NCI-H748 treated with DMSO at 0.1 percent for 48 hours (cell line): ENCODE data around the gene PTPN1.

Experiments
- DNase-seq: peaks from one replicate; lab custom pipeline; 2025; lab: John Stamatoyannopoulos, UW

PTPN1 gene

GRCh38 chr20:50577175-50578018 is 67.2 kb downstream of the PTPN1 start:
- no peak for DNase-seq

DNA sequence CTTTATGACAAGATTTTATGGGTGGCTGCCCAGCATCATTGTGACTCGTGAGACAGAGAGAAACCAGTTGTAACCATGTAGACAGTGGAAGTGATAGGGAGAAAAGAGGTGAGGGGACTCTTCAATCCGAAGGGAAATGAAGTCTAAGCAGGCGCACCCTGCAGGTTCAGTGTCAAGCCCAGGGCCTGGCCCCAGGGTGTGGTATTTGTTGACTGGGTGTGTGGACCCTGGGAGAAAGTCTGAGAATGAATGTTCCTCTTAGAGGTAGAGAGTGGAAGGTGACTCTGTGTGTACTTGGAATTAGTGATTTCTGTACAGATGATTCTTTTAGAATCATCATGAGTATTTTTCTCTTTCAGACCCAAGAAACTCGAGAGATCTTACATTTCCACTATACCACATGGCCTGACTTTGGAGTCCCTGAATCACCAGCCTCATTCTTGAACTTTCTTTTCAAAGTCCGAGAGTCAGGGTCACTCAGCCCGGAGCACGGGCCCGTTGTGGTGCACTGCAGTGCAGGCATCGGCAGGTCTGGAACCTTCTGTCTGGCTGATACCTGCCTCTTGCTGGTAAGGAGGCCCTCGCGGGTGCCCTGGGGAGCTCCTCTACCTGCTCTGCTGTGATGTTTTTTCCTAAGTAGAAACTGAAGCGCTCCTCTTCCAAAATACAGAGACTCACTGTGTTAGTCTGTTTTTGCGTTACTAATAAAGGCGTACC is 68.0 kb downstream of the PTPN1 start:
- no peak for DNase-seq

DNA sequence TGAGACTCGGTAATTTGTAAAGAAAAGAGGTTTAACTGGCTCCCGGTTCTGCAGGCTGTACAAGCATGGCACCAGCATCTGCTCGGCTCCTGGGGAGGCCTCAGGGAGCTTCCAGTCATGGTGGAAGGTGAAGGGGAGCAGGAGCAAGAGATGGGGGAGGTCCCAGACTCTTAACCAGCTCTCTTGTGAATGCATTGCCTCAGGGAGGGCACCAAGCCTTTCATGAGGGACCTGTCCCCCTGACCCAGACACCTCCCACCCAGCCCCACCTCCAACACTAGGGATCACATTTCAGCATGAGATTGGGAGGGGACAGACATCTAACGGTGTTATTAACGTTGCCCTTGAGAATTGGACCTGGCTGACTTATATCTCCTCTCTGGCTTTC is 68.6 kb downstream of the PTPN1 start:
- no peak for DNase-seq

GRCh38 chr20:50579511-50579910 is 69.3 kb downstream of the PTPN1 start:
- no peak for DNase-seq

- DNase-seq: no peak
Measured at GRCh38 chr20:50580016-50580747, 70.0 kb downstream of the PTPN1 start.

GRCh38 chr20:50580842-50581544 is 70.8 kb downstream of the PTPN1 start:
- no peak for DNase-seq

- no peak for DNase-seq
Measured at GRCh38 chr20:50582092-50582491, 71.9 kb downstream of the PTPN1 start.

GRCh38 chr20:50582591-50583234 is 72.5 kb downstream of the PTPN1 start:
- no peak for DNase-seq

DNA sequence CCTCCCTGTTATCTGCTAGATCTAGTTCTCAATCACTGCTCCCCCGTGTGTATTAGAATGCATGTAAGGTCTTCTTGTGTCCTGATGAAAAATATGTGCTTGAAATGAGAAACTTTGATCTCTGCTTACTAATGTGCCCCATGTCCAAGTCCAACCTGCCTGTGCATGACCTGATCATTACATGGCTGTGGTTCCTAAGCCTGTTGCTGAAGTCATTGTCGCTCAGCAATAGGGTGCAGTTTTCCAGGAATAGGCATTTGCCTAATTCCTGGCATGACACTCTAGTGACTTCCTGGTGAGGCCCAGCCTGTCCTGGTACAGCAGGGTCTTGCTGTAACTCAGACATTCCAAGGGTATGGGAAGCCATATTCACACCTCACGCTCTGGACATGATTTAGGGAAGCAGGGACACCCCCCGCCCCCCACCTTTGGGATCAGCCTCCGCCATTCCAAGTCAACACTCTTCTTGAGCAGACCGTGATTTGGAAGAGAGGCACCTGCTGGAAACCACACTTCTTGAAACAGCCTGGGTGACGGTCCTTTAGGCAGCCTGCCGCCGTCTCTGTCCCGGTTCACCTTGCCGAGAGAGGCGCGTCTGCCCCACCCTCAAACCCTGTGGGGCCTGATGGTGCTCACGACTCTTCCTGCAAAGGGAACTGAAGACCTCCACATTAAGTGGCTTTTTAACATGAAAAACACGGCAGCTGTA is 73.4 kb downstream of the PTPN1 start:
- DNase-seq: no peak

DNA sequence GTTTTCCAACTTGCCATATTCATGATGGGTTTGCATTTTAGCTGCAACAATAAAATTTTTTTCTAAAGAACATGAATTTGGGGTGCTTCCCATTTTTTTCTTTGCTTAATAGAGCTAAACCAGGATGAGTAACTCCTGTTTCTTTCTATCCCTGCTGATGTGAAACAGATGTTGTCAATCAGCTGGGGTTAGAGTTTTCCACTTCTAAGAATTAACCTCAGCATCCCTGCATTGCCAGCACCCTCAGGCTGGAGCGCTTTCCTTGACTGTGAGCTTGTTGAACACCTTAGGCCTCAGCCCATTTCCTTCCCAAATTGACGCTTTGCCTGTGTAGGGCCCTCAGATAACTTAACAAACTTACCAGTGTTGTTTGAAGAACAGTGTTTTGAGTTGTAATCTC is 74.5 kb downstream of the PTPN1 start:
- DNase-seq: no peak

- no peak for DNase-seq
Measured at GRCh38 chr20:50585214-50585613, 75.0 kb downstream of the PTPN1 start.

- DNase-seq: no peak
Measured at GRCh38 chr20:50585678-50586077, 75.5 kb downstream of the PTPN1 start.

- no peak for DNase-seq
Measured at GRCh38 chr20:50586531-50587232, 76.5 kb downstream of the PTPN1 start.

DNA sequence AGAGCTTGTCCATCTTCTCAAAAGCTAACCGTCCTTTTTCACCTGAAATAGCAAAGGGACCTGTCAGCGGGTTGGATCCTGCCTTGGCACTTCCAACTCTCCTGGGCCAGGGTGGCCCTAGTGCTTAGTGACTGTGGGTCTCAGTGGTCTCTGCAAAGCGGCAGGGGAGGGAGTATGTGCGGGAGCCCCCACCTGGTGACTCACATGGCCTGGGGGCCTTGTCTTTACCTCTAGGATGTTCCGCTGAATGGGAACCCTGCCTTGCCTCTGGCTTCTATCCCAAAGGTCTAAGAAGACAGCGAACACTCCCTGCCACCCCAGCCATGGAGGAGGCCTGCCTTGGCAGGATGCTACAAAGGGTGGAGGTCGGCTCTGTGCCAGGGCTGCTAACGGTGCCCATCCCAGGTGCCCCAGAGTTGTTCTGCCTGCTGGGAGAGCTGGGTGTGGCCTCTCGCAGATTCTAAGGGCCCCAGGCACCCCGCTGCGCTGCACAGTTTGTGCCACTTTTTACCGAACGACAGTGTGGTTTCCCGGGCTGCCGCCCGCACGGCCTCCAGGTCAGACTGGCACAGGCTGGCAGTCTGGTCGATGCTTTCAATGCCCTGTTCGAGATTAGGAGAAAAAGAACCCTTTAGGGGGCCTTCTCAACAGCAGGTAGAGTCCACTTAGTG is 77.2 kb downstream of the PTPN1 start:
- no peak for DNase-seq

DNA sequence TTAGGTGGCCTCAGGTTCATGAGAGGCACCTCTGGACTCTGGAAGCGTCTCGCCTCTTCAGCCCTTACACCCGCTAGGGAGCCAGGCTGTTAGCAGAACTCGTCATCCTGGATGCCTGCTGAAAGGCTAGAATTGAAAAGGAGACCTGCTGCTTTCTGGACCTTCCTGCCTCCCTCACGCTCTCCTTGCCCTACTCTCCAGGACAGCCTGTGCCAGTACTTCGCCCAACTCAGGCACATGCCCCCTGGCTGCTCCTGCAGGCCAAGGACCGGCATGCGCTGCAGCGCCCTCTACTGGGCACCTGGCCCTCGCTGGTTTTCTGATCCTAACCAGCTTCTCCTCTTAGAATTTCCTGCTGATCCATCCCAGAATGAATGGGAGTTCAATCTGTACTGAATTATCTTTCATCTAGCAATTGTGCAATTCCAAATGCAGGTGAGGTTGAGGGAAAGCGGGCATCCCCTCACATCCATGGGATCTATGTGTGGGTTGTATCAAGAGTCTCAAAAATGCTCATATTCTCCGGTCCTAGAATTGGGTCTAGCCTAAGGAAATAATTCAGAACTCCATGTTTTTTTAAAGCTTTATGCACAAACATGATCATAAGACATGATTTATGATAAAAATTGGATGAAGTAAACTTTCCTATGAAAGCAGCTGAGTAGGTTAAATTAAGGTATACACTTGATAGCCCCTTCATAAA is 78.0 kb downstream of the PTPN1 start:
- DNase-seq: no peak

GRCh38 chr20:50589548-50590347 is 79.6 kb downstream of the PTPN1 start:
- no peak for DNase-seq

- no peak for DNase-seq
Measured at GRCh38 chr20:50590348-50590664, 80.1 kb downstream of the PTPN1 start.

DNA sequence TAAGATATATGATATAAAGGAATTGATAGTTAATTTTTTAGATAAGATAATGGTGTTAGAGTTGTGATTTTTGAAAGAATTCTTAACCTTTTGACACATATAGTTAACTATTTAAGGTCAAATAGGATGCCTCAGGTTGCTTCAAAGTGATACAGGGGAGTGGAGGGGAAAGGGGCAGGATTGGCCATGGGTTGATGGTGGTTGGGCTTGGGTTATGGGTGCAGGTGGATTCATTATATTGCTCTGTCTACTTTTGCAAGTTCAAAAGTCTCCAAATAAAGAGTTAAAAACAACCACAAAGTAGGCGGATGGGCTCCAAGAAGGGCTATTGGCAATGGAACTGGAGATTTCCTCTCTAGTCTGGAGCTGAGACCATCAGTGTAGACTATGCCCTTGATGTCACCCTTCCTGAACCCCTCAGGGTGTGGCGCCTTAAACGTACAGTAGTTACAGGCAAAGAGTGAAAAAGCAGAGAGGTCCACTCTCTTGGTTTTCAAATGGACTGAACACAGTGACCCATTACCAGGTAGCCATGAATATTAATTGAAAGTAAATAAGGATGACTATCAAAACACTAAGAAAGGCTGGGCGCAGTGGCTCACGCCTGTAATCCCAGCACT is 81.2 kb downstream of the PTPN1 start:
- no peak for DNase-seq
